ENCODE results near the gene OSBPL6. TPM values are rescaled to one million over a fixed set of nuclear protein-coding genes. Genes with fewer than 3 reads are reported as not detected.

Gene OSBPL6
- total and polyA plus RNA-seq, 10 of the 15 experiments (the other 5 are each of a cell fraction or from before 2014, with no cell fraction given) = 0.01 to 0.08 (median 0.03) TPM; not detected in 5

DNA sequence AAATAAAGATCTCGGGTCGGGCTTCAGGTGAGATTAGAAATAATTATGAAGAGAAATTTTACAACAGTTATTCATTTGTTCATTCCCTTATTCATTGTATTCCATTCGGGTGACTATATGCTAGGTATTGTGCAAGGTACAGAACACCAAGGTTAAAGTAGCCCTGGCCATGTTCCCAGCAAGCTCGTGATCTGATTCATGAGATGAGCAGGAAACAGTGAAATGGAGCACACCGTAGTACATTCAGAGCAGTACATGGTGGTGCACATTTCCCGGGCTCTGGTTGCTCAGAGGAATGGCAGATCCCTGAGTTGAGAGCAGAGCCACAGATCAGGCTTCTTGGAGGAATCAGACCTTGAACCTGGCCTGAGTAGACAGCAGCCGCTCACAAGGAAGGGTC, 168.9 kb downstream of the OSBPL6 start (continued):
- TF ChIP-seq, protein P1, sequence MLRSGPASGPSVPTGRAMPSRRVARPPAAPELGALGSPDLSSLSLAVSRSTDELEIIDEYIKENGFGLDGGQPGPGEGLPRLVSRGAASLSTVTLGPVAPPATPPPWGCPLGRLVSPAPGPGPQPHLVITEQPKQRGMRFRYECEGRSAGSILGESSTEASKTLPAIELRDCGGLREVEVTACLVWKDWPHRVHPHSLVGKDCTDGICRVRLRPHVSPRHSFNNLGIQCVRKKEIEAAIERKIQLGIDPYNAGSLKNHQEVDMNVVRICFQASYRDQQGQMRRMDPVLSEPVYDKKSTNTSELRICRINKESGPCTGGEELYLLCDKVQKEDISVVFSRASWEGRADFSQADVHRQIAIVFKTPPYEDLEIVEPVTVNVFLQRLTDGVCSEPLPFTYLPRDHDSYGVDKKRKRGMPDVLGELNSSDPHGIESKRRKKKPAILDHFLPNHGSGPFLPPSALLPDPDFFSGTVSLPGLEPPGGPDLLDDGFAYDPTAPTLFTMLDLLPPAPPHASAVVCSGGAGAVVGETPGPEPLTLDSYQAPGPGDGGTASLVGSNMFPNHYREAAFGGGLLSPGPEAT (IDR thresholded peaks at IDR 0.05; ENCODE audit: low read depth) = no peak
- TF ChIP-seq, protein P2, sequence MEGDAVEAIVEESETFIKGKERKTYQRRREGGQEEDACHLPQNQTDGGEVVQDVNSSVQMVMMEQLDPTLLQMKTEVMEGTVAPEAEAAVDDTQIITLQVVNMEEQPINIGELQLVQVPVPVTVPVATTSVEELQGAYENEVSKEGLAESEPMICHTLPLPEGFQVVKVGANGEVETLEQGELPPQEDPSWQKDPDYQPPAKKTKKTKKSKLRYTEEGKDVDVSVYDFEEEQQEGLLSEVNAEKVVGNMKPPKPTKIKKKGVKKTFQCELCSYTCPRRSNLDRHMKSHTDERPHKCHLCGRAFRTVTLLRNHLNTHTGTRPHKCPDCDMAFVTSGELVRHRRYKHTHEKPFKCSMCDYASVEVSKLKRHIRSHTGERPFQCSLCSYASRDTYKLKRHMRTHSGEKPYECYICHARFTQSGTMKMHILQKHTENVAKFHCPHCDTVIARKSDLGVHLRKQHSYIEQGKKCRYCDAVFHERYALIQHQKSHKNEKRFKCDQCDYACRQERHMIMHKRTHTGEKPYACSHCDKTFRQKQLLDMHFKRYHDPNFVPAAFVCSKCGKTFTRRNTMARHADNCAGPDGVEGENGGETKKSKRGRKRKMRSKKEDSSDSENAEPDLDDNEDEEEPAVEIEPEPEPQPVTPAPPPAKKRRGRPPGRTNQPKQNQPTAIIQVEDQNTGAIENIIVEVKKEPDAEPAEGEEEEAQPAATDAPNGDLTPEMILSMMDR (IDR thresholded peaks at IDR 0.05 in 2 of 3, conservative IDR thresholded peaks at IDR 0.05 in 1 of 3; ENCODE audit: control insufficient read depth in 2 of 3, extremely low read depth in 1 of 3, insufficient read depth in 1 of 3, low read depth in 3 of 3, low read length in 3 of 3) = no peak
- TF ChIP-seq NR2C1 (IDR thresholded peaks at IDR 0.05) = no peak
- TF ChIP-seq, protein P3, sequence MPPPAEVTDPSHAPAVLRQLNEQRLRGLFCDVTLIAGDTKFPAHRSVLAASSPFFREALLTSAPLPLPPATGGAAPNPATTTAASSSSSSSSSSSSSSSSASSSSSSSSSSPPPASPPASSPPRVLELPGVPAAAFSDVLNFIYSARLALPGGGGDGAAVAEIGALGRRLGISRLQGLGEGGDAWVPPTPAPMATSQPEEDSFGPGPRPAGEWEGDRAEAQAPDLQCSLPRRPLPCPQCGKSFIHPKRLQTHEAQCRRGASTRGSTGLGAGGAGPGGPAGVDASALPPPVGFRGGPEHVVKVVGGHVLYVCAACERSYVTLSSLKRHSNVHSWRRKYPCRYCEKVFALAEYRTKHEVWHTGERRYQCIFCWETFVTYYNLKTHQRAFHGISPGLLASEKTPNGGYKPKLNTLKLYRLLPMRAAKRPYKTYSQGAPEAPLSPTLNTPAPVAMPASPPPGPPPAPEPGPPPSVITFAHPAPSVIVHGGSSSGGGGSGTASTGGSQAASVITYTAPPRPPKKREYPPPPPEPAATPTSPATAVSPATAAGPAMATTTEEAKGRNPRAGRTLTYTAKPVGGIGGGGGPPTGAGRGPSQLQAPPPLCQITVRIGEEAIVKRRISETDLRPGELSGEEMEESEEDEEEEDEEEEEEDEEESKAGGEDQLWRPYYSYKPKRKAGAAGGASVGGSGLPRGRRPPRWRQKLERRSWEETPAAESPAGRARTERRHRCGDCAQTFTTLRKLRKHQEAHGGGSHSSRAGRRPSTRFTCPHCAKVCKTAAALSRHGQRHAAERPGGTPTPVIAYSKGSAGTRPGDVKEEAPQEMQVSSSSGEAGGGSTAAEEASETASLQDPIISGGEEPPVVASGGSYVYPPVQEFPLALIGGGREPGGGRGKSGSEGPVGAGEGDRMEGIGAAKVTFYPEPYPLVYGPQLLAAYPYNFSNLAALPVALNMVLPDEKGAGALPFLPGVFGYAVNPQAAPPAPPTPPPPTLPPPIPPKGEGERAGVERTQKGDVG (CRISPR knock-in tag; IDR thresholded peaks at IDR 0.05) = no peak

DNA sequence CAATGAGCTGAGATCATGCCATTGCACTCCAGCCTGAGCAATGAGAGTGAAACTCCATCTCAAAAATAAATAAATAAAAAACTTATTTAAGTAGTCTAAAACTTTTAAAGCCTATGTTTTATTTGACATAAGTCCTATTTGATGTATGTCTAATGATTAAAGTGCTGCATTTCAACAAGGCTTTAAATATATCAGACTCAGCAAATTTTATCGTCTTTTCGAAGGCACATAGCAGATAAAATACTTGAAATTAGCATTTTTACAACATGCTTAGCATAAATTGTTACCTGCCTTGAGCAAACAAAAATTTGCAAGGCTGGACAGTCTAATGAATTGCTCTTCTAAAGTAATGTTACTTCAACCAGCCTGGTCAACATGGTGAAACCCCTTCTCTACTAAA, 170.8 kb downstream of the OSBPL6 start:
- H3K27me3 ChIP-seq (replicated peaks in 1 of 2; ENCODE audit: control insufficient read depth in 2 of 2, insufficient read depth in 2 of 2, low read length in 1 of 2) = no peaks in the 10 kb centered on the region
- SMC1A ChIA-PET (ENCODE audit: uncharacterized antibody, unreplicated experiment) = no interaction called here
- TF ChIP-seq MYC (IDR thresholded peaks at IDR 0.05; ENCODE audit: insufficient read depth, insufficient read length, insufficient replicate concordance, low read length, severe bottlenecking) (no peak), TAF1 (IDR thresholded peaks at IDR 0.05; ENCODE audit: borderline replicate concordance, low read depth, low read length) (no peak), TBL1XR1 (IDR thresholded peaks at IDR 0.05; ENCODE audit: low read depth, low read length) (no peak), PAX5 (IDR thresholded peaks at IDR 0.05; ENCODE audit: borderline replicate concordance, low read depth, low read length) (no peak), BMI1 (IDR thresholded peaks at IDR 0.05; ENCODE audit: borderline replicate concordance) (no peak), CREM (IDR thresholded peaks at IDR 0.05; ENCODE audit: low read depth) (no peak), KLF5 (IDR thresholded peaks at IDR 0.05; ENCODE audit: partially characterized antibody) (no peak), ASH2L (IDR thresholded peaks at IDR 0.05; ENCODE audit: borderline replicate concordance, low read depth) (no peak)
- TF ChIP-seq, protein P4, sequence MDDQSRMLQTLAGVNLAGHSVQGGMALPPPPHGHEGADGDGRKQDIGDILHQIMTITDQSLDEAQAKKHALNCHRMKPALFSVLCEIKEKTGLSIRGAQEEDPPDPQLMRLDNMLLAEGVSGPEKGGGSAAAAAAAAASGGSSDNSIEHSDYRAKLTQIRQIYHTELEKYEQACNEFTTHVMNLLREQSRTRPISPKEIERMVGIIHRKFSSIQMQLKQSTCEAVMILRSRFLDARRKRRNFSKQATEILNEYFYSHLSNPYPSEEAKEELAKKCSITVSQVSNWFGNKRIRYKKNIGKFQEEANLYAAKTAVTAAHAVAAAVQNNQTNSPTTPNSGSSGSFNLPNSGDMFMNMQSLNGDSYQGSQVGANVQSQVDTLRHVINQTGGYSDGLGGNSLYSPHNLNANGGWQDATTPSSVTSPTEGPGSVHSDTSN (IDR thresholded peaks at IDR 0.05; ENCODE audit: insufficient replicate concordance, low read depth, low read length) = no peak
- TF ChIP-seq, protein P5, sequence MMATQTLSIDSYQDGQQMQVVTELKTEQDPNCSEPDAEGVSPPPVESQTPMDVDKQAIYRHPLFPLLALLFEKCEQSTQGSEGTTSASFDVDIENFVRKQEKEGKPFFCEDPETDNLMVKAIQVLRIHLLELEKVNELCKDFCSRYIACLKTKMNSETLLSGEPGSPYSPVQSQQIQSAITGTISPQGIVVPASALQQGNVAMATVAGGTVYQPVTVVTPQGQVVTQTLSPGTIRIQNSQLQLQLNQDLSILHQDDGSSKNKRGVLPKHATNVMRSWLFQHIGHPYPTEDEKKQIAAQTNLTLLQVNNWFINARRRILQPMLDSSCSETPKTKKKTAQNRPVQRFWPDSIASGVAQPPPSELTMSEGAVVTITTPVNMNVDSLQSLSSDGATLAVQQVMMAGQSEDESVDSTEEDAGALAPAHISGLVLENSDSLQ (IDR thresholded peaks at IDR 0.05) = no peak

More for the DNA sequence above, 170.8 kb downstream of the OSBPL6 start:
- intact Hi-C loops (cut with micrococcal nuclease; ENCODE audit: unreplicated experiment) (no loop called here), in situ Hi-C loops (cut with MboI) (no loop called here)
- BruUV-seq (replicated peaks) = no TSS peak
- H3K9ac ChIP-seq (ENCODE audit: control insufficient read depth, insufficient read depth, low read length) = no peak overlapping the region
- H3K4me3 ChIP-seq = no peak overlapping the region
- H4K20me1 ChIP-seq (ENCODE audit: control insufficient read depth, insufficient read depth) = no peaks in the 10 kb centered on the region
- POLR2A ChIA-PET = no interaction called here
- RAD21 ChIA-PET (ENCODE audit: unreplicated experiment) = no interaction called here
- no peak overlapping the region for H3K27ac ChIP-seq (ENCODE audit: control insufficient read depth, insufficient read depth)
- no peaks in the 10 kb centered on the region for H3K36me3 ChIP-seq (ENCODE audit: control insufficient read depth in 2 of 2, insufficient read depth in 2 of 2, low read length in 1 of 2)
- H3K4me1 ChIP-seq (ENCODE audit: control insufficient read depth, insufficient read depth, low read length) = no peaks in the 10 kb centered on the region
- FAIRE-seq = no peak
- 27% methylated on average over 2 of the region's 2 CpGs for WGBS (ENCODE audit: insufficient coverage, insufficient replicate concordance, low lambda C conversion rate, missing lambda C conversion rate)
- CTCF ChIA-PET = no interaction called here
- H3K9me3 ChIP-seq (replicated peaks; ENCODE audit: control insufficient read depth, insufficient read depth, low read length) = no peaks in the 10 kb centered on the region
- H3K79me2 ChIP-seq (ENCODE audit: control insufficient read depth, insufficient read depth, low read length) = no peaks in the 10 kb centered on the region
- no peak for DNase-seq (ENCODE audit: low read depth, low spot score)
- H2AFZ ChIP-seq (ENCODE audit: control insufficient read depth, low read depth, low read length) = no peak overlapping the region
- H3K4me2 ChIP-seq (ENCODE audit: control insufficient read depth, insufficient read depth) = no peak overlapping the region
- no peak for ATAC-seq
